H1 (cell line): ENCODE data around the gene PTPRT. TPM values are rescaled to one million over a fixed set of nuclear protein-coding genes. Genes with fewer than 3 reads are reported as not detected.

ENCODE experiments used
- CTCF ChIA-PET: fragments of 300-600 bp; sonication (Branson Sonifier 250); formaldehyde crosslinking; loops from one replicate; lab custom pipeline; 2021; ENCODE audit not compliant: partially characterized antibody; lab: Charles Lee
- POLR2A ChIA-PET: fragments of 300-600 bp; sonication (Branson Sonifier 250); formaldehyde crosslinking; loops from one replicate; lab custom pipeline; 2021; ENCODE audit warnings: inconsistent platforms; ENCODE audit not compliant: partially characterized antibody; lab: Charles Lee
- DNase-seq, 2 experiments: peaks; one replicate each; pipeline versions ENCODE4 v3.0.0 to v3.0.0-alpha.2; 2010 to 2022; ENCODE audit warnings: low spot score in 2 of 2, low read depth in 1 of 2, mixed read lengths in 1 of 2
- FAIRE-seq: peaks from 2 replicates; lab custom pipeline; 2011; peaks lifted over from hg19 to GRCh38; lab: Jason Lieb, UNC
- H2AFZ ChIP-seq: 2 replicates; pipeline ENCODE4 v1.8.1; 2012; ENCODE audit warnings: low read length, inconsistent platforms
- H2AK5ac ChIP-seq: 2 replicates; pipeline ENCODE4 v1.6.1; 2013; ENCODE audit warnings: low read depth, low read length
- H2BK120ac ChIP-seq: replicated peaks from 2 replicates; pipeline ENCODE3; 2013; ENCODE audit warnings: low read depth, low read length, inconsistent platforms
- H2BK12ac ChIP-seq: 2 replicates; pipeline ENCODE4 v1.6.1; 2013; ENCODE audit warnings: low read depth, low read length
- H2BK15ac ChIP-seq: 2 replicates; pipeline ENCODE4 v1.6.1; 2013; ENCODE audit warnings: low read length
- H2BK20ac ChIP-seq: 2 replicates; pipeline ENCODE4 v1.6.1; 2013; ENCODE audit warnings: low read length
- H2BK5ac ChIP-seq: 2 replicates; pipeline ENCODE4 v1.6.1; 2013; ENCODE audit warnings: low read depth, low read length
- H3K14ac ChIP-seq: 2 replicates; pipeline ENCODE4 v1.6.1; 2013; ENCODE audit warnings: inconsistent platforms; ENCODE audit not compliant: insufficient read length
- H3K18ac ChIP-seq: 2 replicates; pipeline ENCODE4 v1.6.1; 2013; ENCODE audit warnings: low read length; ENCODE audit errors: extremely low read depth
- H3K23ac ChIP-seq: 2 replicates; pipeline ENCODE4 v1.6.1; 2013; ENCODE audit warnings: inconsistent platforms; ENCODE audit not compliant: insufficient read length
- H3K23me2 ChIP-seq: 2 replicates; pipeline ENCODE4 v1.6.1; 2013; ENCODE audit warnings: low read depth, low read length
- H3K27ac ChIP-seq: 2 replicates; pipeline ENCODE4 v1.6.1; 2011; ENCODE audit warnings: low read depth, low read length, inconsistent platforms
- H3K27me3 ChIP-seq, 4 experiments: replicated peaks in 1 of 4; 1 replicate in 1 of 4; 2 replicates in 3 of 4; pipeline versions ENCODE4 v1.6.1 to v1.8.1; 2011 to 2013; ENCODE audit warnings: low read length in 3 of 4, mild to moderate bottlenecking in 3 of 4, inconsistent platforms in 2 of 4, mixed read lengths in 2 of 4, moderate library complexity in 1 of 4; ENCODE audit not compliant: control insufficient read depth in 3 of 4, insufficient read depth in 3 of 4; ENCODE audit errors: extremely low read depth in 1 of 4
- H3K36me3 ChIP-seq, 4 experiments: 2 replicates each; pipeline versions ENCODE4 v1.6.1 to v1.8.1; 2011 to 2013; ENCODE audit warnings: mild to moderate bottlenecking in 4 of 4, low read length in 3 of 4, moderate library complexity in 2 of 4, control low read depth in 1 of 4, inconsistent platforms in 1 of 4; ENCODE audit not compliant: insufficient read depth in 4 of 4, control insufficient read depth in 2 of 4
- H3K4ac ChIP-seq: replicated peaks from 2 replicates; pipeline ENCODE3; 2013; ENCODE audit warnings: low read length, low read depth, mixed read lengths, inconsistent platforms; ENCODE audit not compliant: insufficient read length
- H3K4me1 ChIP-seq, 4 experiments: replicated peaks in 1 of 4; 1 replicate in 1 of 4; 2 replicates in 3 of 4; pipeline versions ENCODE4 v1.6.1 to v1.8.1; 2011 to 2013; ENCODE audit warnings: low read length in 3 of 4, inconsistent platforms in 2 of 4, mixed read lengths in 1 of 4; ENCODE audit not compliant: insufficient read depth in 4 of 4, control insufficient read depth in 3 of 4
- H3K4me2 ChIP-seq, 2 experiments: 2 replicates each; pipeline versions ENCODE4 v1.6.1 to v1.8.1; 2011 to 2013; ENCODE audit warnings: low read depth in 2 of 2, low read length in 2 of 2, control low read depth in 1 of 2, inconsistent platforms in 1 of 2, mild to moderate bottlenecking in 1 of 2; ENCODE audit not compliant: insufficient read depth in 1 of 2
- H3K4me3 ChIP-seq, 4 experiments: fragments of 200-600, 300-600 bp in 1 of 4; sonication (generic), shearing (Covaris generic), sonication (Bioruptor Twin) in 1 of 4; 2 replicates each; pipeline versions ENCODE4 v1.5.1 to v1.8.1; 2011 to 2016; ENCODE audit warnings: low read length in 4 of 4, low read depth in 3 of 4, control low read depth in 2 of 4, inconsistent platforms in 2 of 4, mild to moderate bottlenecking in 2 of 4, mixed read lengths in 1 of 4, moderate library complexity in 1 of 4; ENCODE audit not compliant: insufficient read depth in 2 of 4; ENCODE audit errors: extremely low read depth in 1 of 4
- H3K56ac ChIP-seq: replicated peaks from 2 replicates; pipeline ENCODE3; 2013; ENCODE audit warnings: low read depth, mild to moderate bottlenecking, mixed read lengths, low read length, inconsistent platforms; ENCODE audit not compliant: insufficient read length
- H3K79me1 ChIP-seq: 2 replicates; pipeline ENCODE4 v1.6.1; 2013; ENCODE audit warnings: low read depth, low read length, control low read depth
- H3K79me2 ChIP-seq, 2 experiments: 2 replicates each; pipeline versions ENCODE4 v1.6.1 to v1.8.1; 2012 to 2013; ENCODE audit warnings: low read length in 2 of 2, mild to moderate bottlenecking in 2 of 2, inconsistent platforms in 1 of 2; ENCODE audit not compliant: insufficient read depth in 2 of 2, control insufficient read depth in 1 of 2
- H3K9ac ChIP-seq, 4 experiments: replicated peaks in 1 of 4; 1 replicate in 1 of 4; 2 replicates in 3 of 4; pipeline versions ENCODE4 v1.6.1 to v1.8.1; 2011 to 2013; ENCODE audit warnings: low read depth in 3 of 4, low read length in 3 of 4, control low read depth in 2 of 4, mild to moderate bottlenecking in 2 of 4, moderate library complexity in 2 of 4, inconsistent platforms in 1 of 4; ENCODE audit errors: extremely low read depth in 1 of 4
- H3K9me3 ChIP-seq, 2 experiments: 2 replicates each; pipeline versions ENCODE4 v1.6.1 to v1.8.1; 2012 to 2013; ENCODE audit warnings: mild to moderate bottlenecking in 2 of 2, moderate library complexity in 2 of 2, control low read depth in 1 of 2, inconsistent platforms in 1 of 2, low read depth in 1 of 2, low read length in 1 of 2, mixed read lengths in 1 of 2; ENCODE audit not compliant: insufficient read depth in 2 of 2
- H4K20me1 ChIP-seq, 2 experiments: replicated peaks in 1 of 2; 2 replicates each; pipeline versions ENCODE3 to v1.8.1; 2011 to 2013; ENCODE audit warnings: inconsistent platforms in 2 of 2, low read length in 2 of 2, mild to moderate bottlenecking in 1 of 2; ENCODE audit not compliant: insufficient read depth in 2 of 2, control insufficient read depth in 1 of 2
- H4K5ac ChIP-seq: 2 replicates; pipeline ENCODE4 v1.6.1; 2013; ENCODE audit warnings: low read length, low read depth, mixed read lengths, inconsistent platforms; ENCODE audit not compliant: insufficient read length
- H4K8ac ChIP-seq: 2 replicates; pipeline ENCODE4 v1.8.0; 2013; ENCODE audit warnings: mild to moderate bottlenecking, moderate library complexity, low read length, inconsistent platforms; ENCODE audit not compliant: insufficient read depth; ENCODE audit errors: extremely low read depth
- H4K91ac ChIP-seq: replicated peaks from 2 replicates; pipeline ENCODE3; 2013; ENCODE audit warnings: low read length, mixed read lengths, inconsistent platforms; ENCODE audit not compliant: insufficient read length
- HDAC6 ChIP-seq: IDR thresholded peaks from one replicate; pipeline ENCODE4 v1.7.1; 2012; ENCODE audit warnings: low read depth, mild to moderate bottlenecking, inconsistent platforms, low read length, moderate library complexity
- KDM5A ChIP-seq: fragments of 200-600 bp; IDR thresholded peaks from 2 replicates; pipeline ENCODE4 v1.7.1; 2012; ENCODE audit warnings: mild to moderate bottlenecking, low read length, inconsistent platforms, mixed read lengths
- NANOG ChIP-seq: IDR thresholded peaks from 2 replicates; pipeline ENCODE4 v1.6.1; 2011; ENCODE audit warnings: low read length, low read depth, mild to moderate bottlenecking, inconsistent platforms; ENCODE audit not compliant: insufficient read depth, poor library complexity, severe bottlenecking
- WGBS, 2 experiments: shearing (Covaris generic) in 1 of 2; methylation state at CpG; one replicate each; pipeline versions ENCODE4 v1.1.6 to v1.1.7; 2013 to 2015; ENCODE audit warnings: low lambda C conversion rate in 2 of 2, mixed read lengths in 2 of 2, inconsistent platforms in 1 of 2, low coverage in 1 of 2, missing lambda C conversion rate in 1 of 2; ENCODE audit not compliant: insufficient replicate concordance in 2 of 2, insufficient coverage in 1 of 2, insufficient read length in 1 of 2; ENCODE audit errors: extremely low coverage in 1 of 2, missing lambda C conversion rate in 1 of 2; 5-methylcytosine and 5-hydroxymethylcytosine counted together
- polyA plus RNA-seq, 7 experiments: library from polyadenylated mRNA; depleted of rRNA in 3 of 7; stranded (reverse) in 5 of 7; unstranded in 2 of 7; fragments of >200 nt in 5 of 7; fragments of 200-250 nt in 2 of 7; gene quantifications; 1 replicate in 5 of 7; 2 replicates in 1 of 7; 4 replicates in 1 of 7; pipeline versions ENCODE4 v1.2.1 to v1.2.3, GENCODE V29; 2011 to 2013; ENCODE audit warnings: missing spikeins in 2 of 7, mixed read lengths in 2 of 7
- total RNA-seq: library from RNA; stranded (reverse); fragmentation: NEBNext Ultra II Directional; extraction: Animal tissue kit (Norgen Biotek cat#: 25700); gene quantifications from 2 replicates; pipeline ENCODE4 v1.2.1, GENCODE V29; 2021
- TF ChIP-seq, protein P1 (sequence below): IDR thresholded peaks from 2 replicates; pipeline ENCODE4 v1.6.1; 2012; ENCODE audit warnings: low read length, inconsistent platforms

PTPRT gene
- total and polyA plus RNA-seq, 2 of the 8 experiments (the other 6 are each of a cell fraction or from before 2014, with no cell fraction given), result 0.33 to 1.8 TPM

DNA sequence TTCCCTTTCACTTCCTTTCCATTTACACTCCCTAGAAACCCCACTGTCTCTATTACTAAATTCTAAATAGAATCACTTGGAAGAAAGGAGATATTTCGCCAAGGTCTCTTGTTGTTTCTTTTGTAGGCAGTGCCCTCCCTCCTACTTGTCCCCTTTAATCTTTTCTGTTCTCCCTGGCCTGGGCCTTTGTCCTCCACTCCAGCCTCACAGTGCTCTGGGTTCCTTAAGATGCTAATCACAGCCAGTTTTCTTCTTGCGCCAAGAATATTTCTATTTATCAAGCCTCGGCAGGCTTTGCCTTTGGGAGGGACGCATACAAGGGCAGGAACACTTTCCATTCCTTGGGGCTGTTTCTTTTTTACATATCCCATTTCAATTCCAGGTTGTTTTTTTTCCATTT lies 1051.0 kb downstream of the PTPRT start:
- Histone ChIP-seq H3K4me3 (no peak overlapping the region), H3K79me1 (no peaks in the 10 kb centered on the region), H3K36me3 (no peaks in the 10 kb centered on the region), H2BK20ac (no peak overlapping the region), H2BK120ac (no peak overlapping the region), H3K23ac (no peak overlapping the region), H4K91ac (no peak overlapping the region), H2BK12ac (no peak overlapping the region), H2AFZ (no peak overlapping the region), H2BK5ac (no peak overlapping the region), H3K4me2 (no peak overlapping the region), H2BK15ac (no peak overlapping the region), H3K18ac (no peak overlapping the region), H3K27ac (no peak overlapping the region), H4K8ac (no peak overlapping the region), H3K4me1 (peaks cover 0 to 3% (median 0%) of the 10 kb centered on the region in 4 experiments; a peak in 2 of 7 replicates), H3K79me2 (no peaks in the 10 kb centered on the region), H3K9ac (no peak overlapping the region), H2AK5ac (no peak overlapping the region), H3K23me2 (no peaks in the 10 kb centered on the region), H4K20me1 (no peaks in the 10 kb centered on the region), H3K9me3 (no peaks in the 10 kb centered on the region), H3K56ac (no peak overlapping the region), H3K27me3 (no peaks in the 10 kb centered on the region), H4K5ac (no peak overlapping the region), H3K14ac (no peak overlapping the region), H3K4ac (no peak overlapping the region)
- CTCF ChIA-PET, result no interaction called here
- 71% methylated on average over 4 of the region's 4 CpGs; no CpG with 5 or more reads in 1 of the 2 experiments for WGBS, 2 experiments
- no peak for TF ChIP-seq KDM5A
- TF ChIP-seq NANOG, result no peak
- no peak for TF ChIP-seq HDAC6
- TF ChIP-seq, protein P1, sequence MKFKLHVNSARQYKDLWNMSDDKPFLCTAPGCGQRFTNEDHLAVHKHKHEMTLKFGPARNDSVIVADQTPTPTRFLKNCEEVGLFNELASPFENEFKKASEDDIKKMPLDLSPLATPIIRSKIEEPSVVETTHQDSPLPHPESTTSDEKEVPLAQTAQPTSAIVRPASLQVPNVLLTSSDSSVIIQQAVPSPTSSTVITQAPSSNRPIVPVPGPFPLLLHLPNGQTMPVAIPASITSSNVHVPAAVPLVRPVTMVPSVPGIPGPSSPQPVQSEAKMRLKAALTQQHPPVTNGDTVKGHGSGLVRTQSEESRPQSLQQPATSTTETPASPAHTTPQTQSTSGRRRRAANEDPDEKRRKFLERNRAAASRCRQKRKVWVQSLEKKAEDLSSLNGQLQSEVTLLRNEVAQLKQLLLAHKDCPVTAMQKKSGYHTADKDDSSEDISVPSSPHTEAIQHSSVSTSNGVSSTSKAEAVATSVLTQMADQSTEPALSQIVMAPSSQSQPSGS, result no peak
- POLR2A ChIA-PET, result no interaction called here
- FAIRE-seq (no peak), DNase-seq (no peak)
